HG02678 (cell line): Measurements from ENCODE around the gene LMF1.
"Not testable (repeated sequence)": the region's sequence is repeated elsewhere in the genome, so short reads cannot be mapped to it uniquely, and the experiment has no call there.

Experiments
- ATAC-seq: cut with Tn5 transposase; IDR thresholded peaks from one replicate; pipeline ENCODE4 v1.9.1; 2021; ENCODE audit warnings: mild to moderate bottlenecking, moderate library complexity; ENCODE audit not compliant: unreplicated experiment

Gene LMF1

GRCh38 chr16:838741-839140 is 132.0 kb downstream of the LMF1 start:
- ATAC-seq = no peak

- ATAC-seq = not testable (repeated sequence)
Measured at GRCh38 chr16:836822-837221, 134.0 kb downstream of the LMF1 start.

GRCh38 chr16:836221-836620 is 134.6 kb downstream of the LMF1 start:
- no peak for ATAC-seq

- ATAC-seq = no peak
Measured at GRCh38 chr16:835373-835772, 135.4 kb downstream of the LMF1 start.

DNA sequence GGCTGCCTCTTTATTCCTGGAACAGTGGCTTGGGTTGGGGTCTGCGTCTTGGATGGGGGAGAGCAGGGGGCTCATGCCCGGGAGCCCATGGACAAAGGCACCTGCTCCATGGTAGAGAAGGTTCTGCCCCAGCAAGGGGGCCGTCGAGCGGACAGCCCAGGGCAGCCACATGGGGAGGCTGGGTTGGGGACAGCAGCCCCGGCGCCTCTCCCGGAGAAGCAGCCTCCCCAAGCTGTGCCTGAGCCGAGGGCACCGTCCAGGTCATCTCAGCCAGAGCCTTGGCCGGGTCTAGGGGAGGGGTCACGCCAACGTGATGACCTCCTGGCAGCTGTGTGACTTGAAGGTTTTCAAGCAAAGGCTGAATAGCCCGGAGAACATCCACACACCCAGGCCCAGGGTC is 137.4 kb downstream of the LMF1 start:
- ATAC-seq = no peak

DNA sequence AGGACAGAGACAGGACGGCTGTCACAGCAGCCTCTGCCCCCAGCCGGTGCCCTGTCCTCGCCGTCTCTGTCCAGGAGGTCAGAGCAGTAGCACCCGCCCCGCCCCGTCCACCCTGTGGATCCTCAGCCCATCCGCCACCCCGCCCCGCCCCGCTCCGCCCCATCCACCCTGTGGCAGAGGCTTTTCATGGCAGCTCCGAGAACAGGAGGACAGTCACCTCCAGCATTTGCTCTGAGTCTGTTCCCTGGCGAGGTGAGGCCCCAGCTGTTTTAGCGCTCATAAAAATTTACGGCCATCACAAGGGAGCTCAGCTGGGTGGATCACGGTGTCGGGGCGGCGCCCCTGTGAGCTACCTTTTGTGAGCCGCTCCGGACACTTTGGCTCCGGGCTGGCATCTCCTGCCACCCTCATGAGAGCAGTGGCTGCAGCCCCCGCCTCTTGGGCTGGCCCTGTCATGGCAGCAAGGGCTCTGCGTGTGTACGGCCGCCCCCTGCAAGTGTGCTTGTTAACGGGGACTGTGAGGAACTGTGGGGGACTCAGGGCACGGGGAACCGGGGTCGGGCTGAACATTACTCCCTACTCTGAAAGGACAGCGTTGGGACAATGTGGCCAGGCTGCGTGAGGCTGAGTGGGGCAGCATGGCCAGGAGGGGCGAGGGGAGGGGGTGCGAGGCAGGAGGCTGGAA is 138.0 kb downstream of the LMF1 start:
- ATAC-seq = no peak

DNA sequence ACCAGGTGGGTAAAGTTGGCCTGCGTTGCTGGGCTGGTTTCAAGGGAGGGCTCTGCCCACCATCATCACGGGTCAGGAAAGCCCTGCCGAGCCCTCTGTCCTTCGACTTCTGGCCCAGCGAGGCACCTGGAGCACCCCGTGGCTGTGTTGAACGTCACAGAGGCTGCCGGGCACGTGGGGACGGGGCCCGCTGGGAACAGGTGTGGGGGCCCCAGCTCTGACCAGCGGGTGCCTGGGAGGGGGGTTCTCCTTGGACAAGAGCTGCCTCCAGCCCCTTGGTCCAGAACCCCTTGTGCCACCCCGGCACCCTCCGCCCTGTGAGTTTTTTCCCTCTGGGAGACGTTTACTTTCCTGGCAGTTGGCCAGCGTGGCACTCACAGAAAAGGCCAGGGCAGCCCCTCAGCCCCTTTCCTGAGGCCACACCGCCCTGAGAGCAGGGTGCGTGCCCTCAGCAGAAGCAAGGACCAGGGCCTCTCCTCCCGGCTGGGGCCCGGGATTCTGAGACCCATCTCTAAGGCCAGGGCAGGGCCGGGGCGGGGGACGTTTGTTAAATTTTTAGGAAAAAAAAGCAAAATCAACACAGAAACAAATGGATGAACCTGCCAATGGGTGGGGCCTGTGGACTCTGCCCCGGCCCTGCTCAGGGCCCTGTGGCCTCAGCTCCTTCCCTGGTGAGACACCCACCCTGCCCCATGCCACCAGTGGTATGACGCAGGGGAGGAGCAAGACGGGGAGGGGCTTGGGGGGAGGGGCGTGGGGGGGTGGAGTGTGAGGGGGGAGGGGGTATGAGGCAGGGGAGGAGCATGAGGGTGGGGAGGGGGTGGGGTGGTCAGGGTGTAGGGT is 139.0 kb downstream of the LMF1 start:
- no peak for ATAC-seq

- no peak for ATAC-seq
Measured at GRCh38 chr16:830871-831570, 139.8 kb downstream of the LMF1 start.

DNA sequence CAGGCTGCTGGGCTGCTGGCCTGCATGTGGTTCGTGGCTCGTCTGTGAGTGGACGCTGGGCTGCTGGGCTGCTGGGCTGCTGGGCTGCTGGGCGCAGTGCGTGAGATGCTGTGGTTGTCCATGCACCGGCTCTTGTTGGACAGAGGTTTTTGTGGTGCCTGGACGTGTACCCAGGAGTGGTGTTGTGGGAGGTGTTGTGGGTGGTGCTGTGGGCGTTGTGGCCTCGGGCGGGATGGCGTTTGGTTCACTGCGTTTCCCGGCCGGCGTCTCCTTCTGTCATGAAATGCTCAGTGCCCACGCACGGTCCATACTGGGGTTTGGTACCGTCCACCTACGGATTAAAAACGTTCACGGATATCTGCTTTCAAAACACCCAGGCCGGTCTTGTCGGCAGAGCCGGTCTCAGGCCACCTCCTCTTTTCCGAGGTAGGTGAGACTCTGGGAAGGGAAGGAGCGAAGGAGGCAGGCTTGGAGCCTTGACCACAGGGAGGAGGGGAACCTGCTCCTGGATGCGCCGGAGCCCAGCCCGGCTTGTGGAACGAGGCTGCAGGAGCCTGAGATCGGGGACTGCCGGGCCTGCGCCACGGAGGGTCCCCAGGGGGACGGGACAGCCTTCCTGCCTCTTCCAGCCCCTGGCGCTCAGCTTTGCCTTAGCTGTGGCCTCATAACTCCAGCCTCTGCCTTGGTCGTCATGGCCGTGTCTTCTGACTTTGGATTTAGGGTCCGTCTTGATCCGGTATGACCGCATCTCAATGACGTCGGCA is 140.5 kb downstream of the LMF1 start:
- no peak for ATAC-seq

GRCh38 chr16:828891-829290 is 141.9 kb downstream of the LMF1 start:
- no peak for ATAC-seq

DNA sequence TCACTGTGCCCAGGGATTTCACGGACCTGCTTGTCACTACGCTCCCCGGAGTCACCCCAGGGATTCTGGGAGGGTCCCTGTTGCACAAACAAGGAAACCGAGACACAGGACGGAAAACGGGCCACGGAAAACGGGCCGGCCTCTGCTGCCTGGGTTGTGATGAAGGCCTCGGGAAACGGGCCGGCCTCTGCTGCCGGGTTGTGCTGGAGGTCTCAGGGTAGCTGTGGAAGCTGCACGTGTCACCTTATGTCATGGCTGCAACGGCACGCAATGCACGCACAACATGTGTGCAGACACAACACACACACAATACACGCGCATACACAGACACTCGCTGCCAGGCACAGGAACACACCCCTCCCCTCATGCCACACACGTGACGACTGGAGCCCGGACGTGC is 143.3 kb downstream of the LMF1 start:
- ATAC-seq = no peak

- no peak for ATAC-seq
Measured at GRCh38 chr16:825341-826061, 145.3 kb downstream of the LMF1 start.

DNA sequence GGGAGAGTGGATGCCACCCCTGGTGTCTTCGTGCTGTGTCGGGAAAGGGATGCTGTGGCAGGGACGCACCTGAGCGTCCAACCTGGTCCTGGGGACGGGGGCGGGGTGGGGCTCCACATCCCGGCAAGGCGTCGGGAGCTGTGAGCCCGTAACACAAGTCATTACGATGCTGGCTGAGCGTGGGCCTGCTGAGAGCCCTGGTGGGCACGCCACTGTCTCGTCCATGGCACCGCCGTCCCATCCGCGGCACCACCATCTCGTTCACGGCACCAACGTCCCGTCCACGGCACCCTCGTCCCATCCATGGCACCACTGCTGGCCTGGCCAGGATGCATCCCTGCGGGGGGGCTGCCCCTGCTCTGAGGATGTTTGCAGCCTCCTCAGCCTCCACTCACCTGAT is 146.2 kb downstream of the LMF1 start:
- ATAC-seq = no peak

DNA sequence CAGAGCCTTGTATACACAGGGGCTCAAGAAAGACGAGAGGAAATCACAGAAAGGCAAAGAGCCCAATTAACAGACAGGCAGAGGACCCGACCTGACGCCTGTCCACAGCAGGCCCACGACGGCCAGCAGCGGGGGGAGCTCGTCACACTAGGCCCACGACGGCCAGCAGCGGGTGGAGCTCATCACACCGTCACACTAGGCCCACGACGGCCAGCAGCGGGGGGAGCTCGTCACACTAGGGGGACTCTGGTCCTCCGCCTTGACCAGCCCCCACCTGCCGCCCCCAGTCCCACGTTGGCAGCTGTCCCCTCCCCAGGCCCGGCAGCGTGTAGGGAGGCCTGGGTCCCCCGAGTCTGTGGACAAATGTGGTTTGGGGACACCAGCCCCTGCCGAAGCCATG is 146.6 kb downstream of the LMF1 start:
- ATAC-seq = no peak

- no peak for ATAC-seq
Measured at GRCh38 chr16:822909-823297, 147.9 kb downstream of the LMF1 start.

GRCh38 chr16:822174-822908 is 148.4 kb downstream of the LMF1 start:
- ATAC-seq = no peak

- ATAC-seq = no peak
Measured at GRCh38 chr16:821751-822150, 149.0 kb downstream of the LMF1 start.

- ATAC-seq = no peak
Measured at GRCh38 chr16:820748-821147, 150.0 kb downstream of the LMF1 start.

DNA sequence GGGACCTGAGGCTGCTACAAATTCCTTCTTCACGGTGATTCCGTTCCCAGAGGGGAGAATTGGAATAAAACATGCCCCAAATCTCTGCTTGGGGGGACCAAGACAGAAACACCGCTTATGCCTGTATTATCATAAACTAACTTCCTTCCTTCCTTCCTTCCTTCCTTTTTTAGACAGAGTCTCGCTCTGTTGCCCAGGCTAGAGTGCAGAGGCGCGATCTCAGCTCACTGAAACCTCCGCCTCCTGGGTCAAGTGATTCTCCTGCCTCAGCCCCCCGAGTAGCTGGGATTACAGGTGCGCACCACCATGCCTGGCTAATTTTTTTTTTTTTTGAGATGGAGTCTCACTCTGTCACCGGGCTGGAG is 150.8 kb downstream of the LMF1 start:
- not testable (repeated sequence) for ATAC-seq
